ENCODE measurements around the gene CARD11. TPM values are rescaled to one million over a fixed set of nuclear protein-coding genes. Genes with fewer than 3 reads are reported as not detected.

Gene CARD11
- polyA plus RNA-seq (2013): 9.6 TPM

GRCh38 chr7:3043544-3044371 is at the start of gene CARD11:
Gene CARD11 (minus strand): TSS chr7:3043867. CDS start chr7:2958506, 85,361 bp downstream.
- DNase-seq: peak; percentile 64 to 85 (median 82)
- CTCF ChIA-PET: interaction anchor here (0.9 to 1.1 kb wide), 4 partner anchors 16 to 25 kb away, joined by 3 read pairs; no protein-coding TSS in a partner anchor
- Histone ChIP-seq H3K27ac (ENCODE audit: insufficient read depth in 1 of 2, low read depth in 1 of 2, low read length in 2 of 2, poor library complexity in 1 of 2, severe bottlenecking in 2 of 2) (peak within 1 kb of the TSS in 1 of 2 experiments; percentile 70), H3K9me3 (ENCODE audit: control extremely low read depth in 1 of 5, control insufficient read depth in 4 of 5, insufficient read depth in 2 of 5, low read depth in 1 of 5, low read length in 4 of 5) (no peaks in the 10 kb centered on the region), H3K36me3 (ENCODE audit: control insufficient read depth in 4 of 4, insufficient read depth in 4 of 4, low read length in 3 of 4) (no peaks in the 10 kb centered on the region), H3K27me3 (replicated peaks in 2 of 5; ENCODE audit: control insufficient read depth in 4 of 5, insufficient read depth in 5 of 5, low read length in 4 of 5) (no peaks in the 10 kb centered on the region), H3K4me3 (ENCODE audit: control insufficient read depth in 1 of 7, extremely low read depth in 1 of 7, insufficient read depth in 4 of 7, low read depth in 2 of 7, low read length in 6 of 7) (peak within 1 kb of the TSS; percentile 41 to 74 (median 56)), H3K4me1 (ENCODE audit: control extremely low read depth in 1 of 4, control insufficient read depth in 4 of 4, insufficient read depth in 4 of 4, low read length in 3 of 4) (peaks cover 0 to 15% (median 11%) of the 10 kb centered on the region in 4 experiments)
- POLR2A ChIA-PET: interaction anchor here (0.6 kb wide), 1 partner anchor 1669 kb away, joined by 3 read pairs; no protein-coding TSS in a partner anchor
- 6% methylated on average over 27 of the region's 45 CpGs for WGBS (ENCODE audit: insufficient coverage)

- no peaks in the 10 kb centered on the region for H3K9me3 ChIP-seq (ENCODE audit: control extremely low read depth in 1 of 5, control insufficient read depth in 4 of 5, insufficient read depth in 2 of 5, low read depth in 1 of 5, low read length in 4 of 5)
- ChIA-PET CTCF (interaction anchor here (0.6 to 5.3 kb wide), 13 partner anchors 14 to 227 kb away, joined by 3 to 39 read pairs (median 3); no protein-coding TSS in a partner anchor), POLR2A (interaction anchor here (0.7 kb wide), 1 partner anchor 20 kb away, joined by 3 read pairs; no protein-coding TSS in a partner anchor)
- H3K27me3 ChIP-seq (replicated peaks in 2 of 5; ENCODE audit: control insufficient read depth in 4 of 5, insufficient read depth in 5 of 5, low read length in 4 of 5): no peaks in the 10 kb centered on the region
- peak overlapping the region in 1 of 7 experiments; percentile 17 for H3K4me3 ChIP-seq (ENCODE audit: control insufficient read depth in 1 of 7, extremely low read depth in 1 of 7, insufficient read depth in 4 of 7, low read depth in 2 of 7, low read length in 6 of 7)
- WGBS (ENCODE audit: insufficient coverage): 0% methylated on average over 3 of the region's 6 CpGs
- DNase-seq: peak; percentile 78 to 94 (median 93)
- H3K4me1 ChIP-seq (ENCODE audit: control extremely low read depth in 1 of 4, control insufficient read depth in 4 of 4, insufficient read depth in 4 of 4, low read length in 3 of 4): peaks cover 12 to 49% (median 41%) of the 10 kb centered on the region in 4 experiments
- no peak overlapping the region for H3K27ac ChIP-seq (ENCODE audit: insufficient read depth in 1 of 2, low read depth in 1 of 2, low read length in 2 of 2, poor library complexity in 1 of 2, severe bottlenecking in 2 of 2)
- no peaks in the 10 kb centered on the region for H3K36me3 ChIP-seq (ENCODE audit: control insufficient read depth in 4 of 4, insufficient read depth in 4 of 4, low read length in 3 of 4)
Observed at GRCh38 chr7:3092468-3092867, 48.8 kb upstream of the CARD11 start.

GRCh38 chr7:3091631-3092030 is 48.0 kb upstream of the CARD11 start:
- WGBS (ENCODE audit: insufficient coverage): 82% methylated on average over 6 of the region's 8 CpGs
- H3K9me3 ChIP-seq (ENCODE audit: control extremely low read depth in 1 of 5, control insufficient read depth in 4 of 5, insufficient read depth in 2 of 5, low read depth in 1 of 5, low read length in 4 of 5): no peaks in the 10 kb centered on the region
- no peak for DNase-seq
- CTCF ChIA-PET: interaction anchor here (0.6 to 5.3 kb wide), 13 partner anchors 10 to 210 kb away, joined by 3 to 39 read pairs (median 4); no protein-coding TSS in a partner anchor
- no peak overlapping the region for H3K4me3 ChIP-seq (ENCODE audit: control insufficient read depth in 1 of 7, extremely low read depth in 1 of 7, insufficient read depth in 4 of 7, low read depth in 2 of 7, low read length in 6 of 7)
- peaks cover 12 to 47% (median 41%) of the 10 kb centered on the region in 4 experiments for H3K4me1 ChIP-seq (ENCODE audit: control extremely low read depth in 1 of 4, control insufficient read depth in 4 of 4, insufficient read depth in 4 of 4, low read length in 3 of 4)
- POLR2A ChIA-PET: no interaction called here
- no peaks in the 10 kb centered on the region for H3K27me3 ChIP-seq (replicated peaks in 2 of 5; ENCODE audit: control insufficient read depth in 4 of 5, insufficient read depth in 5 of 5, low read length in 4 of 5)
- no peak overlapping the region for H3K27ac ChIP-seq (ENCODE audit: insufficient read depth in 1 of 2, low read depth in 1 of 2, low read length in 2 of 2, poor library complexity in 1 of 2, severe bottlenecking in 2 of 2)
- H3K36me3 ChIP-seq (ENCODE audit: control insufficient read depth in 4 of 4, insufficient read depth in 4 of 4, low read length in 3 of 4): no peaks in the 10 kb centered on the region

- Histone ChIP-seq H3K27me3 (replicated peaks in 2 of 5; ENCODE audit: control insufficient read depth in 4 of 5, insufficient read depth in 5 of 5, low read length in 4 of 5) (no peaks in the 10 kb centered on the region), H3K4me3 (ENCODE audit: control insufficient read depth in 1 of 7, extremely low read depth in 1 of 7, insufficient read depth in 4 of 7, low read depth in 2 of 7, low read length in 6 of 7) (no peak overlapping the region), H3K9me3 (ENCODE audit: control extremely low read depth in 1 of 5, control insufficient read depth in 4 of 5, insufficient read depth in 2 of 5, low read depth in 1 of 5, low read length in 4 of 5) (no peaks in the 10 kb centered on the region), H3K27ac (ENCODE audit: insufficient read depth in 1 of 2, low read depth in 1 of 2, low read length in 2 of 2, poor library complexity in 1 of 2, severe bottlenecking in 2 of 2) (no peak overlapping the region), H3K36me3 (ENCODE audit: control insufficient read depth in 4 of 4, insufficient read depth in 4 of 4, low read length in 3 of 4) (no peaks in the 10 kb centered on the region), H3K4me1 (ENCODE audit: control extremely low read depth in 1 of 4, control insufficient read depth in 4 of 4, insufficient read depth in 4 of 4, low read length in 3 of 4) (peaks cover 9 to 27% (median 25%) of the 10 kb centered on the region in 4 experiments)
- ChIA-PET POLR2A (interaction anchor here (1.3 kb wide), 1 partner anchor 107 kb away, joined by 3 read pairs; no protein-coding TSS in a partner anchor), CTCF (interaction anchor here (0.6 to 5.3 kb wide), 18 partner anchors 10 to 224 kb away, joined by 3 to 39 read pairs (median 4); no protein-coding TSS in a partner anchor)
- WGBS (ENCODE audit: insufficient coverage): 67% methylated on average over 9 of the region's 11 CpGs
- peak; percentile 46 to 61 (median 58) for DNase-seq
Observed at GRCh38 chr7:3089493-3089892, 45.8 kb upstream of the CARD11 start.

GRCh38 chr7:3087243-3087755 is 43.6 kb upstream of the CARD11 start:
- Histone ChIP-seq H3K4me1 (ENCODE audit: control extremely low read depth in 1 of 4, control insufficient read depth in 4 of 4, insufficient read depth in 4 of 4, low read length in 3 of 4) (peaks cover 5 to 10% (median 9%) of the 10 kb centered on the region in 4 experiments), H3K27ac (ENCODE audit: insufficient read depth in 1 of 2, low read depth in 1 of 2, low read length in 2 of 2, poor library complexity in 1 of 2, severe bottlenecking in 2 of 2) (no peak overlapping the region), H3K36me3 (ENCODE audit: control insufficient read depth in 4 of 4, insufficient read depth in 4 of 4, low read length in 3 of 4) (no peaks in the 10 kb centered on the region), H3K4me3 (ENCODE audit: control insufficient read depth in 1 of 7, extremely low read depth in 1 of 7, insufficient read depth in 4 of 7, low read depth in 2 of 7, low read length in 6 of 7) (no peak overlapping the region), H3K27me3 (replicated peaks in 2 of 5; ENCODE audit: control insufficient read depth in 4 of 5, insufficient read depth in 5 of 5, low read length in 4 of 5) (no peaks in the 10 kb centered on the region), H3K9me3 (ENCODE audit: control extremely low read depth in 1 of 5, control insufficient read depth in 4 of 5, insufficient read depth in 2 of 5, low read depth in 1 of 5, low read length in 4 of 5) (no peaks in the 10 kb centered on the region)
- no peak for DNase-seq
- ChIA-PET CTCF (interaction anchor here (0.7 to 2.0 kb wide), 4 partner anchors 11 to 67 kb away, joined by 3 to 10 read pairs (median 4); no protein-coding TSS in a partner anchor), POLR2A (interaction anchor here (0.6 kb wide), 1 partner anchor 1551 kb away, joined by 8 read pairs; no protein-coding TSS in a partner anchor)
- WGBS (ENCODE audit: insufficient coverage): 79% methylated on average over 6 of the region's 7 CpGs

- Histone ChIP-seq H3K36me3 (ENCODE audit: control insufficient read depth in 4 of 4, insufficient read depth in 4 of 4, low read length in 3 of 4) (no peaks in the 10 kb centered on the region), H3K4me1 (ENCODE audit: control extremely low read depth in 1 of 4, control insufficient read depth in 4 of 4, insufficient read depth in 4 of 4, low read length in 3 of 4) (no peaks in the 10 kb centered on the region), H3K9me3 (ENCODE audit: control extremely low read depth in 1 of 5, control insufficient read depth in 4 of 5, insufficient read depth in 2 of 5, low read depth in 1 of 5, low read length in 4 of 5) (peaks cover 0 to 4% (median 0%) of the 10 kb centered on the region in 5 experiments), H3K4me3 (ENCODE audit: control insufficient read depth in 1 of 7, extremely low read depth in 1 of 7, insufficient read depth in 4 of 7, low read depth in 2 of 7, low read length in 6 of 7) (no peak overlapping the region), H3K27ac (ENCODE audit: insufficient read depth in 1 of 2, low read depth in 1 of 2, low read length in 2 of 2, poor library complexity in 1 of 2, severe bottlenecking in 2 of 2) (no peak overlapping the region), H3K27me3 (replicated peaks in 2 of 5; ENCODE audit: control insufficient read depth in 4 of 5, insufficient read depth in 5 of 5, low read length in 4 of 5) (no peaks in the 10 kb centered on the region)
- POLR2A ChIA-PET: no interaction called here
- CTCF ChIA-PET: interaction anchor here (1.0 to 2.0 kb wide), 3 partner anchors 10 to 67 kb away, joined by 3 to 6 read pairs (median 5); no protein-coding TSS in a partner anchor
- WGBS (ENCODE audit: insufficient coverage): 96% methylated on average over 4 of the region's 4 CpGs
- DNase-seq: no peak
Observed at GRCh38 chr7:3083350-3083749, 39.7 kb upstream of the CARD11 start.

Measured in common myeloid progenitor, CD34-positive (primary cell).